GM12878 (cell line): Measurements from ENCODE around the gene MMP24. TPM values are rescaled to one million over a fixed set of nuclear protein-coding genes. Genes with fewer than 3 reads are reported as not detected.

Source experiments
- CBFB ChIP-seq: IDR thresholded peaks from 2 replicates; pipeline ENCODE4 v1.6.1; 2016; ENCODE audit warnings: antibody characterized with exemption, low read depth
- CREM ChIP-seq: IDR thresholded peaks from 2 replicates; pipeline ENCODE4 v1.6.1; 2014; ENCODE audit warnings: antibody characterized with exemption, low read depth
- ESRRA ChIP-seq: IDR thresholded peaks from 2 replicates; pipeline ENCODE4 v1.6.1; 2012; ENCODE audit warnings: mild to moderate bottlenecking, low read length, improper control_type of control experiment
- EZH2 ChIP-seq: IDR thresholded peaks from 2 replicates; pipeline ENCODE4 v1.6.1; 2012; ENCODE audit warnings: low read depth, mild to moderate bottlenecking, control low read depth, inconsistent platforms, low read length, borderline replicate concordance; ENCODE audit not compliant: control insufficient read depth
- HCFC1 ChIP-seq: fragments of 150-350 bp; IDR thresholded peaks from 2 replicates; pipeline ENCODE4 v1.6.1; 2014; ENCODE audit warnings: low read length
- HDAC2 ChIP-seq: fragments of 200-600 bp; sonication (generic); IDR thresholded peaks from 2 replicates; pipeline ENCODE4 v1.6.1; 2017
- KDM1A ChIP-seq: fragments of 200-600 bp; sonication (generic); IDR thresholded peaks from 2 replicates; pipeline ENCODE4 v1.6.1; 2016; ENCODE audit warnings: borderline replicate concordance
- MTA2 ChIP-seq: fragments of 450-650 bp; IDR thresholded peaks from 2 replicates; pipeline ENCODE4 v1.6.1; 2016; ENCODE audit warnings: low read depth, mild to moderate bottlenecking, moderate library complexity
- MYB ChIP-seq: fragments of 150-350 bp; IDR thresholded peaks from 2 replicates; pipeline ENCODE4 v1.6.1; 2014; ENCODE audit warnings: mild to moderate bottlenecking, low read depth, low read length, borderline replicate concordance
- NKRF ChIP-seq: fragments of 450-650 bp; conservative IDR thresholded peaks from 2 replicates; pipeline ENCODE4 v1.6.1; 2017; ENCODE audit warnings: mild to moderate bottlenecking, moderate library complexity
- PAX5 ChIP-seq: IDR thresholded peaks from 2 replicates; pipeline ENCODE4 v1.6.1; 2011; ENCODE audit warnings: low read depth, low read length, borderline replicate concordance
- PKNOX1 ChIP-seq: fragments of 450-650 bp; IDR thresholded peaks from 2 replicates; pipeline ENCODE4 v1.6.1; 2016; ENCODE audit warnings: mild to moderate bottlenecking
- PML ChIP-seq: IDR thresholded peaks from 2 replicates; pipeline ENCODE4 v1.6.1; 2012; ENCODE audit warnings: low read length, inconsistent platforms
- POLR2A ChIP-seq: IDR thresholded peaks from 2 replicates; pipeline ENCODE4 v1.6.1; 2011; ENCODE audit warnings: low read depth, mild to moderate bottlenecking, low read length
- SIX5 ChIP-seq: IDR thresholded peaks from 2 replicates; pipeline ENCODE4 v1.6.1; 2011; ENCODE audit warnings: mild to moderate bottlenecking, low read depth, low read length, moderate library complexity; ENCODE audit not compliant: severe bottlenecking
- SPI1 ChIP-seq: IDR thresholded peaks from 2 replicates; pipeline ENCODE4 v1.6.1; 2011; ENCODE audit warnings: low read depth, mild to moderate bottlenecking, low read length, moderate library complexity, borderline replicate concordance; ENCODE audit not compliant: insufficient read depth
- TARDBP ChIP-seq: IDR thresholded peaks from 2 replicates; pipeline ENCODE4 v1.6.1; 2016; ENCODE audit warnings: borderline replicate concordance
- ZNF207 ChIP-seq: fragments of 450-650 bp; IDR thresholded peaks from 2 replicates; pipeline ENCODE4 v1.6.1; 2014; ENCODE audit warnings: antibody characterized with exemption, mild to moderate bottlenecking, borderline replicate concordance
- ZZZ3 ChIP-seq: IDR thresholded peaks from 2 replicates; pipeline ENCODE4 v1.6.1; 2011; ENCODE audit warnings: low read depth; ENCODE audit not compliant: control insufficient read depth, insufficient read length
- polyA plus RNA-seq, 11 experiments: library from polyadenylated mRNA; depleted of rRNA in 4 of 11; unstranded in 6 of 11; stranded (reverse) in 5 of 11; fragments of >200 nt; fragmentation: Nextera tagmentation in 4 of 11; fragmentation: Illumina TruSeq in 1 of 11; extraction: Ambion mirVana in 4 of 11; extraction: Trizol in 1 of 11; gene quantifications; 1 replicate in 1 of 11; 2 replicates in 10 of 11; pipeline versions ENCODE4 v1.2.1 to v1.2.3, GENCODE V29; 2011 to 2016; ENCODE audit warnings: inconsistent platforms in 2 of 11, missing spikeins in 2 of 11, low read depth in 1 of 11
- total RNA-seq, 4 experiments: library from RNA; depleted of rRNA in 3 of 4; stranded (reverse); fragments of >200 nt in 3 of 4; fragmentation: Illumina TruSeq in 1 of 4; extraction: Trizol in 1 of 4; gene quantifications; 2 replicates each; pipeline versions ENCODE4 v1.2.1 to v1.2.3, GENCODE V29; 2013 to 2021
- TF ChIP-seq, protein P1 (sequence below): fragments of 450-650 bp; IDR thresholded peaks from 2 replicates; pipeline ENCODE4 v1.6.1; 2018; ENCODE audit warnings: borderline replicate concordance, mild to moderate bottlenecking; ENCODE audit not compliant: partially characterized antibody
- TF ChIP-seq, protein P2 (sequence below): fragments of 450-650 bp; IDR thresholded peaks from 2 replicates; pipeline ENCODE4 v1.6.1; 2016; ENCODE audit warnings: mild to moderate bottlenecking, moderate library complexity, borderline replicate concordance

MMP24 gene
- total and polyA plus RNA-seq, 10 of the 15 experiments (the other 5 are each of a cell fraction or from before 2014, with no cell fraction given): 0.01 to 0.11 (median 0.04) TPM; not detected in 5

- TF ChIP-seq NKRF (0 out of 2 replicates have a peak, but pooled peaks have one; percentile 49), CREM (peak; percentile 67; the same call in 1 of the 2 replicates), MTA2 (no peak), POLR2A (peak; percentile 96), ESRRA (no peak), PKNOX1 (peak; percentile 62), CBFB (no peak), SPI1 (peak; percentile 39; the same call in 1 of the 2 replicates), PAX5 (peak; percentile 69; the same call in 1 of the 2 replicates), EZH2 (no peak), HCFC1 (no peak), KDM1A (no peak), PML (peak; percentile 58; the same call in 1 of the 2 replicates), ZZZ3 (no peak), MYB (no peak), HDAC2 (no peak), TARDBP (no peak), ZNF207 (no peak), SIX5 (no peak)
- TF ChIP-seq, protein P1, sequence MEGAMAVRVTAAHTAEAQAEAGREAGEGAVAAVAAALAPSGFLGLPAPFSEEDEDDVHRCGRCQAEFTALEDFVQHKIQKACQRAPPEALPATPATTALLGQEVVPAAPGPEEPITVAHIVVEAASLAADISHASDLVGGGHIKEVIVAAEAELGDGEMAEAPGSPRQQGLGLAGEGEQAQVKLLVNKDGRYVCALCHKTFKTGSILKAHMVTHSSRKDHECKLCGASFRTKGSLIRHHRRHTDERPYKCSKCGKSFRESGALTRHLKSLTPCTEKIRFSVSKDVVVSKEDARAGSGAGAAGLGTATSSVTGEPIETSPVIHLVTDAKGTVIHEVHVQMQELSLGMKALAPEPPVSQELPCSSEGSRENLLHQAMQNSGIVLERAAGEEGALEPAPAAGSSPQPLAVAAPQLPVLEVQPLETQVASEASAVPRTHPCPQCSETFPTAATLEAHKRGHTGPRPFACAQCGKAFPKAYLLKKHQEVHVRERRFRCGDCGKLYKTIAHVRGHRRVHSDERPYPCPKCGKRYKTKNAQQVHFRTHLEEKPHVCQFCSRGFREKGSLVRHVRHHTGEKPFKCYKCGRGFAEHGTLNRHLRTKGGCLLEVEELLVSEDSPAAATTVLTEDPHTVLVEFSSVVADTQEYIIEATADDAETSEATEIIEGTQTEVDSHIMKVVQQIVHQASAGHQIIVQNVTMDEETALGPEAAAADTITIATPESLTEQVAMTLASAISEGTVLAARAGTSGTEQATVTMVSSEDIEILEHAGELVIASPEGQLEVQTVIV: peak; percentile 24
- TF ChIP-seq, protein P2, sequence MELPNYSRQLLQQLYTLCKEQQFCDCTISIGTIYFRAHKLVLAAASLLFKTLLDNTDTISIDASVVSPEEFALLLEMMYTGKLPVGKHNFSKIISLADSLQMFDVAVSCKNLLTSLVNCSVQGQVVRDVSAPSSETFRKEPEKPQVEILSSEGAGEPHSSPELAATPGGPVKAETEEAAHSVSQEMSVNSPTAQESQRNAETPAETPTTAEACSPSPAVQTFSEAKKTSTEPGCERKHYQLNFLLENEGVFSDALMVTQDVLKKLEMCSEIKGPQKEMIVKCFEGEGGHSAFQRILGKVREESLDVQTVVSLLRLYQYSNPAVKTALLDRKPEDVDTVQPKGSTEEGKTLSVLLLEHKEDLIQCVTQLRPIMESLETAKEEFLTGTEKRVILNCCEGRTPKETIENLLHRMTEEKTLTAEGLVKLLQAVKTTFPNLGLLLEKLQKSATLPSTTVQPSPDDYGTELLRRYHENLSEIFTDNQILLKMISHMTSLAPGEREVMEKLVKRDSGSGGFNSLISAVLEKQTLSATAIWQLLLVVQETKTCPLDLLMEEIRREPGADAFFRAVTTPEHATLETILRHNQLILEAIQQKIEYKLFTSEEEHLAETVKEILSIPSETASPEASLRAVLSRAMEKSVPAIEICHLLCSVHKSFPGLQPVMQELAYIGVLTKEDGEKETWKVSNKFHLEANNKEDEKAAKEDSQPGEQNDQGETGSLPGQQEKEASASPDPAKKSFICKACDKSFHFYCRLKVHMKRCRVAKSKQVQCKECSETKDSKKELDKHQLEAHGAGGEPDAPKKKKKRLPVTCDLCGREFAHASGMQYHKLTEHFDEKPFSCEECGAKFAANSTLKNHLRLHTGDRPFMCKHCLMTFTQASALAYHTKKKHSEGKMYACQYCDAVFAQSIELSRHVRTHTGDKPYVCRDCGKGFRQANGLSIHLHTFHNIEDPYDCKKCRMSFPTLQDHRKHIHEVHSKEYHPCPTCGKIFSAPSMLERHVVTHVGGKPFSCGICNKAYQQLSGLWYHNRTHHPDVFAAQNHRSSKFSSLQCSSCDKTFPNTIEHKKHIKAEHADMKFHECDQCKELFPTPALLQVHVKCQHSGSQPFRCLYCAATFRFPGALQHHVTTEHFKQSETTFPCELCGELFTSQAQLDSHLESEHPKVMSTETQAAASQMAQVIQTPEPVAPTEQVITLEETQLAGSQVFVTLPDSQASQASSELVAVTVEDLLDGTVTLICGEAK: no peak
These were observed 51.3 kb downstream of the MMP24 start, which contains the start of gene MMP24OS (continued) for GRCh38 chr20:35277531-35278395.
